WTC11 (cell line): Measurements from ENCODE around the gene RELCH. TPM values are rescaled to one million over a fixed set of nuclear protein-coding genes. Genes with fewer than 3 reads are reported as not detected.

Source experiments
- ATAC-seq: fragments of 200-7000 bp; cut with Tn5 transposase; 2 replicates; pipeline ENCODE4 v1.10.0; 2021; ENCODE audit warnings: mild to moderate bottlenecking, moderate library complexity
- CTCF ChIA-PET: fragments of 300-600 bp; sonication (Branson Sonifier 250); formaldehyde crosslinking; loops from one replicate; lab custom pipeline; 2021; ENCODE audit warnings: antibody characterized with exemption; lab: Charles Lee
- POLR2A ChIA-PET: fragments of 350-600 bp; sonication (Branson Sonifier 250); formaldehyde crosslinking; loops from one replicate; lab custom pipeline; 2021; ENCODE audit warnings: antibody characterized with exemption; lab: Charles Lee
- DNase-seq: peaks from one replicate; pipeline ENCODE4 v3.0.0; 2021; ENCODE audit warnings: low spot score
- H3K27ac Mint-ChIP-seq: 2 replicates; pipeline ENCODE4 v1.8.0; 2021; ENCODE audit warnings: mixed read lengths
- H3K27me3 Mint-ChIP-seq: 2 replicates; pipeline ENCODE4 v1.8.0; 2021; ENCODE audit warnings: low read depth, mild to moderate bottlenecking, moderate library complexity, mixed read lengths
- H3K36me3 Mint-ChIP-seq: 2 replicates; pipeline ENCODE4 v1.8.0; 2021; ENCODE audit warnings: mixed read lengths
- H3K4me1 Mint-ChIP-seq: 2 replicates; pipeline ENCODE4 v1.8.0; 2022; ENCODE audit warnings: mixed read lengths
- H3K4me3 Mint-ChIP-seq: 2 replicates; pipeline ENCODE4 v1.8.0; 2021; ENCODE audit warnings: mild to moderate bottlenecking, moderate library complexity, mixed read lengths
- H3K9me3 Mint-ChIP-seq: 2 replicates; pipeline ENCODE4 v1.8.0; 2021; ENCODE audit warnings: mixed read lengths
- ATF1 ChIP-seq: sonication (generic); formaldehyde crosslinking; IDR thresholded peaks from 2 replicates; pipeline ENCODE4 v1.8.1; 2023; ENCODE audit warnings: mild to moderate bottlenecking, moderate library complexity, missing genetic modification reagents
- CREB1 ChIP-seq: sonication (generic); formaldehyde crosslinking; IDR thresholded peaks from 2 replicates; pipeline ENCODE4 v1.8.0; 2023; ENCODE audit warnings: mild to moderate bottlenecking, missing genetic modification reagents
- FOXJ3 ChIP-seq: sonication (generic); formaldehyde crosslinking; IDR thresholded peaks from 2 replicates; pipeline ENCODE4 v1.9.0; 2021; ENCODE audit warnings: missing genetic modification reagents, mild to moderate bottlenecking, borderline replicate concordance
- FOXP1 ChIP-seq: sonication (generic); formaldehyde crosslinking; IDR thresholded peaks from 2 replicates; pipeline ENCODE4 v1.8.0; 2022; ENCODE audit warnings: missing genetic modification reagents, mild to moderate bottlenecking, moderate library complexity, borderline replicate concordance
- GABPB1 ChIP-seq: sonication (generic); formaldehyde crosslinking; IDR thresholded peaks from 2 replicates; pipeline ENCODE4 v1.8.1; 2023; ENCODE audit warnings: mild to moderate bottlenecking, missing genetic modification reagents
- NR3C1 ChIP-seq: sonication (generic); formaldehyde crosslinking; conservative IDR thresholded peaks from 2 replicates; pipeline ENCODE4 v1.8.1; 2023; ENCODE audit warnings: low read depth, mild to moderate bottlenecking, missing genetic modification reagents
- TCF7 ChIP-seq: sonication (generic); formaldehyde crosslinking; IDR thresholded peaks from 2 replicates; pipeline ENCODE4 v1.8.0; 2022; ENCODE audit warnings: mild to moderate bottlenecking, low read depth, missing genetic modification reagents, moderate library complexity
- ZNF219 ChIP-seq: sonication (generic); formaldehyde crosslinking; IDR thresholded peaks from 2 replicates; pipeline ENCODE4 v1.8.0; 2023; ENCODE audit warnings: missing genetic modification reagents, mild to moderate bottlenecking, borderline replicate concordance
- ZNF232 ChIP-seq: sonication (generic); formaldehyde crosslinking; IDR thresholded peaks from 2 replicates; pipeline ENCODE4 v1.8.0; 2022; ENCODE audit warnings: mild to moderate bottlenecking, missing genetic modification reagents
- ZNF317 ChIP-seq: sonication (generic); formaldehyde crosslinking; IDR thresholded peaks from 2 replicates; pipeline ENCODE4 v1.8.1; 2023; ENCODE audit warnings: low read depth, mild to moderate bottlenecking, moderate library complexity, missing genetic modification reagents, borderline replicate concordance
- ZNF396 ChIP-seq: fragments of 250-450 bp; sonication (Bioruptor Pico); IDR thresholded peaks from 2 replicates; pipeline ENCODE4 v1.8.0; 2021; ENCODE audit warnings: mild to moderate bottlenecking, moderate library complexity, borderline replicate concordance
- total RNA-seq: library from RNA; stranded (reverse); gene quantifications from 3 replicates; pipeline ENCODE4 v1.2.3, GENCODE V29; 2021
- TF ChIP-seq, protein P1 (sequence below): sonication (generic); formaldehyde crosslinking; IDR thresholded peaks from 2 replicates; pipeline ENCODE4 v1.8.1; 2022; ENCODE audit warnings: mild to moderate bottlenecking, missing genetic modification reagents, moderate library complexity, borderline replicate concordance
- TF ChIP-seq, protein P2 (sequence below): fragments of 250-450 bp; sonication (Bioruptor Pico); IDR thresholded peaks from 2 replicates; pipeline ENCODE4 v1.8.0; 2021; ENCODE audit warnings: mild to moderate bottlenecking
- TF ChIP-seq, protein P3 (sequence below): sonication (generic); formaldehyde crosslinking; conservative IDR thresholded peaks from 2 replicates; pipeline ENCODE4 v1.8.1; 2022; ENCODE audit warnings: mild to moderate bottlenecking, missing genetic modification reagents
- TF ChIP-seq, protein P4 (sequence below): sonication (generic); formaldehyde crosslinking; IDR thresholded peaks from 2 replicates; pipeline ENCODE4 v1.8.1; 2023; ENCODE audit warnings: mild to moderate bottlenecking, missing genetic modification reagents, borderline replicate concordance

The RELCH gene
- total RNA-seq, 1 experiment from 2014 or later, result 30.2 TPM

DNA sequence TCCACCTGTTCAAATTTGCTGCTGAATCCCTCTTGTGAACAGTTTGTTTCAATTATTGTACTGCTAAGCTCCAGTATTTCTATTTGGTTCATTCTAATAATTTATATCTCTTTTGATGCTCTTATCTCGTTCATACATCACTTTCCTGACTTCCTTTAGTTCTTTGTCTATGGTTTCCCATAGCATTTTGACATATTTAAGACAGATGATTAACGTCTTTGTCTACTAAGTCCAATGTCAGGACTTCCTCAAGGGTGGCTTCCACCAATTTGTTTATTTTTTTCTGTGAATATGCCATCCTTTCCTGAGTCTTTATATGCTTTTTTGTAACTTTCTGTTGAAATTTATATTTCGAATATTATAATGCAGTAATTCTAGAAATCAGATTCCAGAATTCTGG is 9.8 kb upstream of the RELCH start:
- no peak overlapping the region for H3K4me3 Mint-ChIP-seq
- H3K27ac Mint-ChIP-seq, result no peak overlapping the region
- H3K27me3 Mint-ChIP-seq, result peaks cover 13% of the 10 kb centered on the region
- H3K9me3 Mint-ChIP-seq, result no peaks in the 10 kb centered on the region
- H3K36me3 Mint-ChIP-seq, result no peaks in the 10 kb centered on the region
- no peak for DNase-seq
- ChIA-PET POLR2A (interaction anchor here (2.5 kb wide), 1 partner anchor 10 kb away, joined by 8 read pairs; the partner anchor contains the start of genes PIGN and RELCH), CTCF (no interaction called here)
- no peak for ATAC-seq
- TF ChIP-seq GABPB1, result no peak
- peaks cover 4% of the 10 kb centered on the region for H3K4me1 Mint-ChIP-seq

DNA sequence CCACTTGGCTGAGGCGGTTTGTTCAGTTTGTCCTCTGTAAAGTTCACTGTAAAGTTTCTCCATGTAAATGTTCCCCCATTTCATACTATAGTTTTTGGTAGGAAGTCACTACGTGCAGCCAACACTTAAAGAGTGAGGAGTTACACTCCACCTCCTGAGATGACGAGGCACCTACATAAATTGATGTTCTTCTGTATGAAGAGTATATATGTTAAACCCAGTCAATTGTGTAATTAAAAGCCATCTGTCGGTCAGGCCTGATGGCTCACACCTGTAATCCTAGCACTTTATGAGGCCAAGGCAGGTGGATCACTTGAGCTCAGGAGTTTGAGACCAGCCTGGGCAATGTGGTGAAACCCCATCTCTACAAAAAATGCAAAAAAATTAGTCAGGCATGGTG is 7.8 kb upstream of the RELCH start:
- Mint-ChIP-seq H3K9me3 (no peaks in the 10 kb centered on the region), H3K4me1 (peaks cover 2% of the 10 kb centered on the region; the same call in 1 of the 2 replicates), H3K36me3 (no peaks in the 10 kb centered on the region), H3K4me3 (no peak overlapping the region), H3K27ac (no peak overlapping the region), H3K27me3 (no peaks in the 10 kb centered on the region; the same call in none of the 2 replicates)
- ATAC-seq, result no peak
- CTCF ChIA-PET, result no interaction called here
- no peak for DNase-seq
- TF ChIP-seq, protein P1, sequence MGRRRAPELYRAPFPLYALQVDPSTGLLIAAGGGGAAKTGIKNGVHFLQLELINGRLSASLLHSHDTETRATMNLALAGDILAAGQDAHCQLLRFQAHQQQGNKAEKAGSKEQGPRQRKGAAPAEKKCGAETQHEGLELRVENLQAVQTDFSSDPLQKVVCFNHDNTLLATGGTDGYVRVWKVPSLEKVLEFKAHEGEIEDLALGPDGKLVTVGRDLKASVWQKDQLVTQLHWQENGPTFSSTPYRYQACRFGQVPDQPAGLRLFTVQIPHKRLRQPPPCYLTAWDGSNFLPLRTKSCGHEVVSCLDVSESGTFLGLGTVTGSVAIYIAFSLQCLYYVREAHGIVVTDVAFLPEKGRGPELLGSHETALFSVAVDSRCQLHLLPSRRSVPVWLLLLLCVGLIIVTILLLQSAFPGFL (CRISPR knock-in tag), result no peak
- TF ChIP-seq FOXJ3 (CRISPR knock-in tag), result no peak
- TF ChIP-seq, protein P2, sequence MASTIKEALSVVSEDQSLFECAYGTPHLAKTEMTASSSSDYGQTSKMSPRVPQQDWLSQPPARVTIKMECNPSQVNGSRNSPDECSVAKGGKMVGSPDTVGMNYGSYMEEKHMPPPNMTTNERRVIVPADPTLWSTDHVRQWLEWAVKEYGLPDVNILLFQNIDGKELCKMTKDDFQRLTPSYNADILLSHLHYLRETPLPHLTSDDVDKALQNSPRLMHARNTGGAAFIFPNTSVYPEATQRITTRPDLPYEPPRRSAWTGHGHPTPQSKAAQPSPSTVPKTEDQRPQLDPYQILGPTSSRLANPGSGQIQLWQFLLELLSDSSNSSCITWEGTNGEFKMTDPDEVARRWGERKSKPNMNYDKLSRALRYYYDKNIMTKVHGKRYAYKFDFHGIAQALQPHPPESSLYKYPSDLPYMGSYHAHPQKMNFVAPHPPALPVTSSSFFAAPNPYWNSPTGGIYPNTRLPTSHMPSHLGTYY (CRISPR knock-in tag), result no peak
- no peak for TF ChIP-seq ZNF232 (CRISPR knock-in tag)
- TF ChIP-seq ATF1 (CRISPR knock-in tag), result no peak
- no peak for TF ChIP-seq TCF7
- TF ChIP-seq NR3C1 (CRISPR knock-in tag), result no peak
- TF ChIP-seq, protein P3, sequence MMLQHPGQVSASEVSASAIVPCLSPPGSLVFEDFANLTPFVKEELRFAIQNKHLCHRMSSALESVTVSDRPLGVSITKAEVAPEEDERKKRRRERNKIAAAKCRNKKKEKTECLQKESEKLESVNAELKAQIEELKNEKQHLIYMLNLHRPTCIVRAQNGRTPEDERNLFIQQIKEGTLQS (CRISPR knock-in tag), result no peak
- TF ChIP-seq FOXP1, result no peak
- no peak for TF ChIP-seq CREB1
- TF ChIP-seq ZNF219 (CRISPR knock-in tag), result no peak
- POLR2A ChIA-PET, result no interaction called here

DNA sequence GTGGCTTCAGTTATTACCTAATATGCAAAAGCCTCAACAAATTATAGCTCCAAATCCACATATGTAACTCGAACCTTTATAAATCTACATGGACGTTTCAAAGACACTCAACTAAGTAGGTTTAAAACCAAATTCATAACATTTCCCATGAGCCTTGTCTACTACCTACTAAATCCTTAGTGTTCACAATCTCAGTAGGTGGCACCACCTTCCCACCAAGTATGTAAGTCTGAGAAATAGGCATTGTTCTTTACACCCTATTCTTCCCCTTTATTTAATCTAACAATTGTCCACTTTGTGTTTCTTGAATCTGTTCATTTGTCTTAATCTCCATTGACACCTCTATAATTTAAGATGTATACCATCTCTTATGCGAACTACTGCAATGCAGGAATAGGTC is 4.8 kb upstream of the RELCH start:
- no peak overlapping the region for H3K4me3 Mint-ChIP-seq
- H3K27ac Mint-ChIP-seq, result no peak overlapping the region
- peaks cover 11% of the 10 kb centered on the region for H3K4me1 Mint-ChIP-seq
- ChIA-PET POLR2A (no interaction called here), CTCF (interaction anchor here (1.1 kb wide), 1 partner anchor 384 kb away, joined by 3 read pairs; no protein-coding TSS in a partner anchor)
- H3K27me3 Mint-ChIP-seq, result no peaks in the 10 kb centered on the region
- ATAC-seq (no peak), DNase-seq (no peak)
- TF ChIP-seq, protein P1 (CRISPR knock-in tag), result no peak
- no peak for TF ChIP-seq ZNF396 (CRISPR knock-in tag)
- TF ChIP-seq ZNF317, result no peak
- TF ChIP-seq, protein P4, sequence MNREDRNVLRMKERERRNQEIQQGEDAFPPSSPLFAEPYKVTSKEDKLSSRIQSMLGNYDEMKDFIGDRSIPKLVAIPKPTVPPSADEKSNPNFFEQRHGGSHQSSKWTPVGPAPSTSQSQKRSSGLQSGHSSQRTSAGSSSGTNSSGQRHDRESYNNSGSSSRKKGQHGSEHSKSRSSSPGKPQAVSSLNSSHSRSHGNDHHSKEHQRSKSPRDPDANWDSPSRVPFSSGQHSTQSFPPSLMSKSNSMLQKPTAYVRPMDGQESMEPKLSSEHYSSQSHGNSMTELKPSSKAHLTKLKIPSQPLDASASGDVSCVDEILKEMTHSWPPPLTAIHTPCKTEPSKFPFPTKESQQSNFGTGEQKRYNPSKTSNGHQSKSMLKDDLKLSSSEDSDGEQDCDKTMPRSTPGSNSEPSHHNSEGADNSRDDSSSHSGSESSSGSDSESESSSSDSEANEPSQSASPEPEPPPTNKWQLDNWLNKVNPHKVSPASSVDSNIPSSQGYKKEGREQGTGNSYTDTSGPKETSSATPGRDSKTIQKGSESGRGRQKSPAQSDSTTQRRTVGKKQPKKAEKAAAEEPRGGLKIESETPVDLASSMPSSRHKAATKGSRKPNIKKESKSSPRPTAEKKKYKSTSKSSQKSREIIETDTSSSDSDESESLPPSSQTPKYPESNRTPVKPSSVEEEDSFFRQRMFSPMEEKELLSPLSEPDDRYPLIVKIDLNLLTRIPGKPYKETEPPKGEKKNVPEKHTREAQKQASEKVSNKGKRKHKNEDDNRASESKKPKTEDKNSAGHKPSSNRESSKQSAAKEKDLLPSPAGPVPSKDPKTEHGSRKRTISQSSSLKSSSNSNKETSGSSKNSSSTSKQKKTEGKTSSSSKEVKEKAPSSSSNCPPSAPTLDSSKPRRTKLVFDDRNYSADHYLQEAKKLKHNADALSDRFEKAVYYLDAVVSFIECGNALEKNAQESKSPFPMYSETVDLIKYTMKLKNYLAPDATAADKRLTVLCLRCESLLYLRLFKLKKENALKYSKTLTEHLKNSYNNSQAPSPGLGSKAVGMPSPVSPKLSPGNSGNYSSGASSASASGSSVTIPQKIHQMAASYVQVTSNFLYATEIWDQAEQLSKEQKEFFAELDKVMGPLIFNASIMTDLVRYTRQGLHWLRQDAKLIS (CRISPR knock-in tag), result no peak
- no peak for TF ChIP-seq CREB1
- TF ChIP-seq GABPB1, result no peak
- no peaks in the 10 kb centered on the region for H3K9me3 Mint-ChIP-seq
- H3K36me3 Mint-ChIP-seq, result peaks cover 1% of the 10 kb centered on the region; the same call in 1 of the 2 replicates
